HS-27A (cell line): ENCODE measurements around the gene EDNRA.

Source experiments
- DNase-seq: peaks from one replicate; pipeline ENCODE4 v3.0.0-alpha.2; 2012; ENCODE audit warnings: low read depth, missing footprints

The EDNRA gene

DNA sequence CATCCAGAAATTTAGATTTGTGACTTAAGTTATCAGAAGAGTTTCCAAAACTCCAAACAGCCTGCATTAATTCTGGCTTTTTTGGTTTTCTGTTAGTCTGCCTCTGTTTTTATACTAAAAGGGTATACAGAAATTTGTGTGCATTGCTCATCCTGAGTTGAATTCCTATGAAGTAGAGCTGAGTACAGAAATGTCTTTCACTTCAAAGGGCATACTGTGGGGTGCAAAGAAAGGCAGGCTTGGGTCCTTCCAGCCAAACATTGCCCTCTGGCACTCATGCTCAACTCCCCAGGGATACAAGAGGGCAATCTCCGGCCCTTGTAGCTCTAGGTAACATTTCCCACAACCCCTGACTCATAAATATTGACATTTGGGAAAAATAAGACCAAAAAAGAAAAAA lies 108.7 kb downstream of the EDNRA start:
- no peak for DNase-seq

- DNase-seq = peak; percentile 69
Observed at GRCh38 chr4:147590249-147590920, 109.5 kb downstream of the EDNRA start.

DNA sequence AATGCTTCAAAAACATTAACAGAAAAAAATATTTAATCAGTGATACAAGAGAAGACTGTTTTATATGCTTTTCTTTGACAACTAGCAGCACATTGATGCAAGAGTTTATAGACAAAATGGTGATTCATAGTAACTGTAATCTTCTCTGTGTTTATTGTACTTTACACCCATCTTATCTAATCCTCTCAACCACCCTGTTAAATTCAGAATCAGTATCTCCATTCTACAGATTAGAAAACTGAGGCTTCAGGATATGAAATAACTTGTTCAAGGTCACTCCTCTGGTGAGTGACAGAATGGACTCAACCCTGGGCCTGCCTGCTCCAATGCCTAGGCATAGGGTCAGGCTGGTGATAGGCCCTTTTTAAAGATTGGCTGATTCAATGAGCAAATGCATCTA lies 110.2 kb downstream of the EDNRA start:
- no peak for DNase-seq

DNA sequence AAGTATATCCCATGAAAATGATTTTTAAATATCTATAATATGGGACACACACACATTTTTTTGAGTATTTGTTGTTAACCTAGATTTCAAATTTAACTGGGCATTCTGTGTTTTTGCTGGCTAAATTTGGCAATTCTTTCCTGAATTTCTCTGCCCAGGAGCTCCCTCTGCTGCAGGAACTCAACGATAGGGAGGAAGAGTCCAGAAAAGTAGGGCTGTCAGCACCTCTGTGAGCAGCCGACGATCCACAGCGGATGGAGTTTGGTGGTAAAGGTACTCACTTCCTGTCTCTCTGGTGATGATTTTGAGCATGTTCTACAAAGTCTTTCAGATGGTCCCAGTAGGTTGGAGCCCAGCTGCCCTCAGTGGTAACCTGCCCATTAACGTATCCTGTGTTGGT lies 113.2 kb downstream of the EDNRA start:
- no peak for DNase-seq
